ENCODE data around the gene SLC51A.

GRCh38 chr3:196255776-196256175 lies 39.4 kb downstream of the SLC51A start:
- TF ChIP-seq POLR2A (IDR thresholded peaks at IDR 0.05) (no peak), CTCF (IDR thresholded peaks at IDR 0.05) (no peak)

All from gastroesophageal sphincter (tissue), 3 donors.